ENCODE results near the gene B3GALT4.

Gene B3GALT4

DNA sequence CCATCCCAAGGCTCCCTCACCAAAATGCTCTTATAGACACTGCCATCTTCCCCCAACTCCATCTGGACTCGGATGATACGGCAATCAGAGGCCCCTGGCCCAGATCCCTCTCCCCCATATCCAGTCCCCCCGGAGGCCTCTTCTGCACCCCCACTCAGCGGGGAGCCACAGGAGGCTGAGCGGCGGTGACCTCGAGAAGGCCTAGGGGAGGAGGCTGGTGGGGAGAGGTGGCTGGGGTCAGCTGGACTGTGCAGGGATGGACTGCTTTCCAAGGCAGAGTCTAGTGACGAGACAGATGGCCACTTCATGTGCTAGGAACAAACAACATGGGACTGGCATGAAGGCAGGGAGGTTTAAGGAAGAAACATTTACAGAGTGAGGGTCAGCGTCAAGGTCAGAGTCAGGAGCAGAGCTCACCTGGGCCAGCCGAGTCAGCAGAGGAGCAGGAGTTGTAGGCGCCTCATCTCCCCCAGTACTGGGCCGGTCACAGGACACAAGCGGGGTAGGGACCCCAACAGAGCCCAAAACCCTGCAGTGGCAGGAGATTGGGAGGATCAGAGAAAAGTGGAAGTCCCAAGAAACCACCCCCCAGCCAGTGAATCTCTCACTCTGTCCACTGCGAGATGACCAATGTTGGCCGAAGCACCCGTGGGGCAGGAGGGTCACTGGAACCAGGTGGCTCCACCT lies 16.2 kb downstream of the B3GALT4 start:
- DNase-seq = no peak

- no peak for DNase-seq
Observed at GRCh38 chr6:33294086-33294823, 17.3 kb downstream of the B3GALT4 start.

DNA sequence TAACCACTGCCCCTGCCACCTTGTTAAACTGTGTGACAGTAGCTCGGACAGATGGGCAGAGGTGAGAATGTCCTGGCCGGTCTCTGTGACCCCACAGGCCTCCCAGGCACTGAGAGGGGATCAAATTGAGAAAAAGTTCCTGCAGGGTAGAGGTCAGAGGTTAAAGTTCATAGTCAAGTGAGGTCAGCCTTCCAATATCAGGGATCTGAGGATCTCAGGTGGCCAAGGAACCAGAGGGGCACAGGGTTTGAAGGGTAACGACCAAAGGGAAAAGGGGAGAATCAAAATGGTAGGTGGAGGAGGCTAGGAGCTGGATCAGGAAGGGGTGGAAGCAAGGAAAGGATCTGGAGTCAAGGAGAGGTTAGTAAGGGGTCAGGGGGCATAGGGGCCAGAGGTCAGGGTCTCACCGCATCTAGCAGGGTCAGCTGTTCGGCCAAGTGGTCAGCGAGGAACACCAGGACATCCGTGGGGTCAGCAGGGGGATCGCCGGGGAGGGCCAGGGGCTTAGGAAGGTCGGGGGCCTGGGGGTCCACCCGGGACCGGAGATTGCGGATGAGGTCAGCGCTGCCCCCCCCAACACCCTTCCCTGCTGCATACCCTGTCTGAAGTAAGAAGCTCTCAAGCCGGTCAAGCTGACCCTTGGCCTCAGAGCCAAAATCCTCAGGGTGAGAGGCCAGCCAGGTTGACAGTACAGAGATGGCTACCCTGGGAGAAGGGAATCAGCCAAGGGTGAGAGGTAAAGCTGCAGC lies 18.9 kb downstream of the B3GALT4 start:
- no peak for DNase-seq

GRCh38 chr6:33296797-33297405 lies 20.0 kb downstream of the B3GALT4 start:
- no peak for DNase-seq

DNA sequence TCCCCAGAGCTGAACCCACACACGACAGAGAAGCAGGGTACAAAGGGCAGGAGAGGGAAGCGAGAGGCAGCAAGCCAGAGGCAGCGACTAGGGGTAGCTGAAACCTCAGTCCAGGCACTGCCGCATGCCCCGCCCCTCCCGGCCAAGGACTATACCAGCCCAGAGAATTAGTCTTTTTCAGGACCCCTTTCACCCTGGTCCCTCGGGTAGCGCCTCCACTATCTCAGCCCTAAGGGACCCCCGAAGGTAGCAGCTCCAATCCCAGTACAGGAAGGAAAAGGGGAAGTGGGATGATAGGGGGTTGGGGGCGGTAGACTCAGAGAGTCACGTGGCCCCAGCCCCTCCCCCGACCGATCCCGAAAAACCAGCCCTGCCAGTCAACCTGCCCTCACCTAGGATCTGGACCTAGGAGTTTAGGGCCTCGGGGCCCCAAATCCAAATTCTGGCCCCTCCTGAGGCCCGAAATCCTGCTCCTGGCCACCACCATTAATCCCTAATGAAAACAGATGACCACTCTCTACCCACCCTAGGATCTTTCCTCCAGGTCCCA lies 20.6 kb downstream of the B3GALT4 start:
- no peak for DNase-seq

DNA sequence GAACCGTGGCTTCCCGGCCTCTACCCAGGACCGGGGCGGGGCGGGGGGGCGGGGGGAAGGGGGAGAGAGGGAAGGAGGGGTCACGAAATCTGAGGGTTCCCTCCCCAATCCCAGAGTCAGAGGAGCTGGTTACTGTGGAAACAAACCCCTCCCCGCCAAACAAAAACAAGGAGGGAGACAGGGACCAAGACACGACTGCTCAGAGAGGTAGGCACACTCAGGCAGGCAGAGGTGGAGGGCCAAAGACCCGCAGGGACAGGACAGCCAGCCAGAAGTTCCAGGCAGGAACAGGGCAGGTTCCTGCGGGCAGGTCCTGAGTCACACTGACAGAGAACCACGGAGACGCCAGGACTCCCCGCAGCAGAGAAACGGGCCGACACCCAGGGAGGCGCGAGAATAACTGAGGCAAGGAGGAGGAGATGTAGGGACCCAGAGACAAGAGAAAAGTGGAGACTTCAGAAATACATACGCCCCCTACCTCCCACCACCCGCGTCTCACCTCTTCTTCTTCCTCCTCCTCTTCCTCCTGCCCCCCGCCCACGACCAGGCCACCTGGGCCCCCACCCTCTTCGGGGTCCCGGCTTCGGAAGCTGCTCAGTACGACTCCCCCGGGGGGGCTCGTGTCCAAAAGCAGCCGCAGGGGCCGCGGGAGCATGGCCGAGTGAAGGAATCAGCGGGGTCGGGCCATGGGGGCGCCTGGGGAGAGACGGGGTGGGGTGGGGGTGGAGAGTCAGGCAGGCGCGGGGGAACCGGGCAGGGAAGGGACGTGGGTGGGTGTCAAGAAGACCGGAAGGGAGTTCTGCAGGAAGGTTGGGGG lies 21.2 kb downstream of the B3GALT4 start:
- DNase-seq = no peak

DNA sequence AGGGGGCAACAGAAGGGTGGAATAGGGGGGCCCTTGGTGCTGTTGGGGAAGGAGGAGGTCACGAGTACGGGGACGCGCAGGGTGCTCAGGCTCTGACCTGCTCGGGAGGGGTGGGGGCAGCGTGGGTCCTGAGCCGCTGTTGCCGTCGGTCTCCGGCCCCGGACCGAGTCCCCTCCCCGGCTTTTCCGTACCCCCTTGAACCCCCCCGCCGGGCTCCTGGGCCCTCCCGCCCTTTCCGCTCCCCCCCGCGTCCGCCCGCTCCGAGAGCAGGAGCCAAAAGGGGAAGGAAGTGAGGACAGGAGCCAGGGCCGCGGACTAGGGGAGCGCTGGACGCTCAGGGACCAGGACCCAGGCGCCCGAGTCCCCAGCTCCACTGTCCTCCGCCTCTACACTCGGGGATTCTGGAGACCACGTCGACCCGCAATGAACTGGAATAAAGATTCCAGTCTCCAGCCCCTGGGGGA lies 21.9 kb downstream of the B3GALT4 start, which contains the start of gene RGL2:
Gene RGL2, minus strand, starts transcription at position 170 of the 464 bp plus-strand sequence. CDS start 332 bp downstream, outside the sequence.
- no peak for DNase-seq

DNA sequence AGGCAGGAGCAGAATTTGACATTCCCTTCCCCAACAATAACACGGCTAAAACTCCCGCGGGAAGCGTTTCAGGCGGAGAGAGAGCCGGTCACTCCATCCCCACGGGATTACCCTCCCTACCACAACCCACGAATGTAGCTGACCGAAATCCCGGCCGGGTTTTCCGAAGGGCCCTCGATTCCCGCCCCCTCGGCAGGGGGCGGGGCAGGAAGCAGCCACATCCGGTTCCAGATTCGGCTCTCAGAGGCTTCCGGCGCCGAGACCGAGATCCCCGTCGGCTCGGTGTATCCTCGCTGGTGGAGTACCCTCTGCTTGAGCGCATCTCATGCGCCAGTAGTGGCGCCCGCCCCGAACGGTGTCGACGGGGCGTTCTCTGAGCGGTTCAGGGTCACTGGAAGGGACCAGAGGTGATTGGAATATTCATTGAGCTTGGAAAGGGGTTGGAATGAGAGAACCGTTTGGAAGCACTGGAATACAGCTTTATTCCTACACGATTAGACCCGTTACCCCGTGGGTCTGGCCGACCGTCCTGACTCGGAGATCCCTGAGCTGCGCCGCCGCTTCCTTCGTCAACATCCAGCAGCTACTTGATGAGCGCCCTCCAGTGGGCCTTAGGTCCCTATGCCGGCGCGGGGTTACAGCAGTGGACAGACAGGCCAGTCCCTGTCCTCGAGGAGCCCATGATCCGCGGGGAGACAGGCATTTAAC lies 22.5 kb downstream of the B3GALT4 start:
- DNase-seq = peak; percentile 56

DNA sequence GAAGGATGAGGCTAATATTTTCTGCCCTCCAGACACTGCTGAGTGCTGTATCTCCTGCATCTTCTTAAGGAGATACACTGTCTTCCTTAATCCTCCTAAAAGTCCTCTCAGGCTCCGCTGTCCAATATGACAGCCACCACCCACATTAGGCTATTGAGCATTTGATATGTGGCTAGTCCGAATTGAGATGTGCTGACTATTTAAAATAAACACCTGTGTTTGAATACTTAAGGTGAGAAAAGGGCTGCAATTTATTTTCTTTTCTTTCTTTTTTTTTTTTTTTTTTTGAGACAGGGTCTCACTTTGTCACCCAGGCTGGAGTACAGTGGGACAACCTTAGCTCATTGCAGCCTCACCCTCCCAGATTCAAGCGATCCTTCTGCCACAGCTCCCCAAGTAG lies 25.0 kb downstream of the B3GALT4 start:
- DNase-seq = no peak

GRCh38 chr6:33304216-33304615 lies 27.3 kb downstream of the B3GALT4 start:
- DNase-seq = no peak

DNA sequence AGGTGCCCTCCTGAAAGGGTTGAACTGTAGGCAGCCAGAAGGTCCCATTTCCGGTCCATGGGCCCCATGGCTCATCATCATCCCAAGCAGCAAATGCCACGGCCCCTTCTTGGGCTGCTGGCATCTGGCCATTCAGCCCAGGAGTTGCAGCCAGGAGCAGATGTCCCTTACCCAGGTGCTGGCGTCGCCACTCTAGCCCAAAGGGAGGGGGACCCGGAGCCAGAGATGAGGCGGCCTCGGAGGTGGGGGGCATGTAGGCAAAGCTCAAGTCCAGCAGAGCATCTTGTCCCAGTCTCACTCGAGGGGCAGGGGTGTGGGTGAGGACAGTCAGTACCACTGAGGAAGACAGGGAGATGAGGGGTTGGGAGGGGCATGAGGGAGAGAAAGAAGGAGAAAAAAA lies 28.1 kb downstream of the B3GALT4 start:
- no peak for DNase-seq

DNA sequence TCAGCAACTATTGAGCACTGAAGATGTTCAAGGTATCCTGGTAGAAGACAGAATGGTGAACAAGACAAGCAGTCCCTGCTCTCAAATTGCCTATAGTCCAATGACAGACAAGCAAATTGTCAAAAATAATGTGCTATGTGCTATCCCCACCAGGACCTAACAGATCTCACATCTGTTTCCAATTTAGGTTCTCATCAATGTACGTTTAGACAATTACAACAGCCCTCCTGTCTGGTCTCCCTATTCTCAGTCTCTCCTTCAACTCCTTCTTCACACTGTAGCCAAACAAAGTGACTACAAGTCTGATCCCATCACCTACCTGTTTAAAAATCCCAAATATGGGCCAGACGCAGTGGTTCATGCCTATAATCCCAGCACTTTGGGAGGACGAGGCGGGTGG lies 29.4 kb downstream of the B3GALT4 start:
- no peak for DNase-seq

- peak; percentile 29 for DNase-seq
Observed at GRCh38 chr6:33312361-33313104, 35.6 kb downstream of the B3GALT4 start.

DNA sequence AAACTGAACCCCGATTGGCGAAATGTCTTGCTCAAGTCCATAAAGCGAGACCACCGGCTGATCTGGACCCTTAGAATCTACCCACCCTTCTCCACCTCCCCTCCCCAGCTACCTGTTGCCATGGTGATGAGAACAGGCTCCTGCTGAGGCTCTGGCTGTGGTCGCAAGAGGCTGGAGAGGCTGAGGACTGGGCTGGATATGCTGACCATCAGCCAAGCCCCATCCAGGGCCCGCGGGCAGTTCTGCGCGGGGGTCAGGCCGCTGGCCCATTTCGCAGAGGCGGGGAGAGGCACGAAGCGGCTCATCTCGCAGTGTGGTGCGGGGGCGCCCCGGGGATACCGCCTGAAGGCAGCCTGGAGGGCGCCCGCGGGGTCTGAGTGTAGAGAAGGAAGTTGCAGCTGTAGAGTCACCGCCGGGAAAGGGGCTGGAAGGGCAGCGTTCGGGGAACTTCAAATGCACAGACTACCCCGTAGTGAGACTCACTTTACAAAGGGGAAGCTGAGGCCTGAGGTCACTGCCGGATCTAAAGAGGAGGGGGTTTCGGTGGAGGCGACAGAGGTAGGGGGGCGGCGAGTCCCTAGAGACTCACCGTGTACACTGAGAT lies 36.3 kb downstream of the B3GALT4 start:
- DNase-seq = no peak

GRCh38 chr6:33313709-33314514 lies 37.0 kb downstream of the B3GALT4 start, which contains the start of gene TAPBP:
Gene TAPBP, minus strand, starts transcription at chr6:33314078. Its CDS starts 37 bp downstream, at chr6:33314041.
- DNase-seq = no peak

GRCh38 chr6:33314515-33314942 lies 37.6 kb downstream of the B3GALT4 start:
- no peak for DNase-seq

GRCh38 chr6:33314943-33315792 lies 38.2 kb downstream of the B3GALT4 start:
- no peak for DNase-seq

All from NCI-H2081 treated with DMSO at 0.1 percent for 48 hours (cell line).